B cell (primary cell): Measurements from ENCODE around the gene ARRB2.

Experiments
- EZH2 ChIP-seq: IDR thresholded peaks from 2 replicates; pipeline ENCODE4 v1.6.1; 2012; ENCODE audit warnings: borderline replicate concordance, low read depth, mild to moderate bottlenecking, moderate library complexity, low read length; ENCODE audit not compliant: insufficient read depth, poor library complexity, severe bottlenecking
- TF ChIP-seq, protein P1 (sequence below): fragments of 200-600 bp; IDR thresholded peaks from one replicate; pipeline ENCODE4 v1.8.0; 2022; ENCODE audit warnings: antibody characterized with exemption, mild to moderate bottlenecking

DNA sequence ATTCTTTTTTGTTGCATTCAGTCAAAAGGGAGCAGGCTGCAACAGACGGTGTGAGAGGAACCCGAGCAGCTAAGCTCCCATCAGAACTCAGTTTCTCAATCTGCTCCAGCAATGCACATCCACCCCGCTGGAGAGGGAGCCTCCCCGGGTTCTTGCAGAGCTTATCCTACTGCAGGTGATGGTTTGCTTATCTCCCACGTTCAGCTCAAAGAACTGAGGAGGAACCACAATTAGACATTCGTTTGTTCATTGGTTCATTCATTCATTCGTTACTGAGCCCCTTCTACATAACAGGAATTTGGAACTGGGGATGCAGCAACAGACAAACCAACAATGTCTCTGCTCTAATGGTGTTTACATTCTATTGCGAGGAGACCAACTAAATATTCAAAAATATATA lies 46.7 kb upstream of the ARRB2 start:
- TF ChIP-seq, protein P1, sequence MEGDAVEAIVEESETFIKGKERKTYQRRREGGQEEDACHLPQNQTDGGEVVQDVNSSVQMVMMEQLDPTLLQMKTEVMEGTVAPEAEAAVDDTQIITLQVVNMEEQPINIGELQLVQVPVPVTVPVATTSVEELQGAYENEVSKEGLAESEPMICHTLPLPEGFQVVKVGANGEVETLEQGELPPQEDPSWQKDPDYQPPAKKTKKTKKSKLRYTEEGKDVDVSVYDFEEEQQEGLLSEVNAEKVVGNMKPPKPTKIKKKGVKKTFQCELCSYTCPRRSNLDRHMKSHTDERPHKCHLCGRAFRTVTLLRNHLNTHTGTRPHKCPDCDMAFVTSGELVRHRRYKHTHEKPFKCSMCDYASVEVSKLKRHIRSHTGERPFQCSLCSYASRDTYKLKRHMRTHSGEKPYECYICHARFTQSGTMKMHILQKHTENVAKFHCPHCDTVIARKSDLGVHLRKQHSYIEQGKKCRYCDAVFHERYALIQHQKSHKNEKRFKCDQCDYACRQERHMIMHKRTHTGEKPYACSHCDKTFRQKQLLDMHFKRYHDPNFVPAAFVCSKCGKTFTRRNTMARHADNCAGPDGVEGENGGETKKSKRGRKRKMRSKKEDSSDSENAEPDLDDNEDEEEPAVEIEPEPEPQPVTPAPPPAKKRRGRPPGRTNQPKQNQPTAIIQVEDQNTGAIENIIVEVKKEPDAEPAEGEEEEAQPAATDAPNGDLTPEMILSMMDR, result no peak
- no peak for TF ChIP-seq EZH2
